DMS53 treated with DMSO at 0.1 percent for 48 hours (cell line): Measurements from ENCODE around the gene PGLYRP1.

Experiments used
- DNase-seq: peaks from one replicate; lab custom pipeline; 2025; ENCODE audit not compliant: unreplicated experiment; lab: John Stamatoyannopoulos, UW

The PGLYRP1 gene

DNA sequence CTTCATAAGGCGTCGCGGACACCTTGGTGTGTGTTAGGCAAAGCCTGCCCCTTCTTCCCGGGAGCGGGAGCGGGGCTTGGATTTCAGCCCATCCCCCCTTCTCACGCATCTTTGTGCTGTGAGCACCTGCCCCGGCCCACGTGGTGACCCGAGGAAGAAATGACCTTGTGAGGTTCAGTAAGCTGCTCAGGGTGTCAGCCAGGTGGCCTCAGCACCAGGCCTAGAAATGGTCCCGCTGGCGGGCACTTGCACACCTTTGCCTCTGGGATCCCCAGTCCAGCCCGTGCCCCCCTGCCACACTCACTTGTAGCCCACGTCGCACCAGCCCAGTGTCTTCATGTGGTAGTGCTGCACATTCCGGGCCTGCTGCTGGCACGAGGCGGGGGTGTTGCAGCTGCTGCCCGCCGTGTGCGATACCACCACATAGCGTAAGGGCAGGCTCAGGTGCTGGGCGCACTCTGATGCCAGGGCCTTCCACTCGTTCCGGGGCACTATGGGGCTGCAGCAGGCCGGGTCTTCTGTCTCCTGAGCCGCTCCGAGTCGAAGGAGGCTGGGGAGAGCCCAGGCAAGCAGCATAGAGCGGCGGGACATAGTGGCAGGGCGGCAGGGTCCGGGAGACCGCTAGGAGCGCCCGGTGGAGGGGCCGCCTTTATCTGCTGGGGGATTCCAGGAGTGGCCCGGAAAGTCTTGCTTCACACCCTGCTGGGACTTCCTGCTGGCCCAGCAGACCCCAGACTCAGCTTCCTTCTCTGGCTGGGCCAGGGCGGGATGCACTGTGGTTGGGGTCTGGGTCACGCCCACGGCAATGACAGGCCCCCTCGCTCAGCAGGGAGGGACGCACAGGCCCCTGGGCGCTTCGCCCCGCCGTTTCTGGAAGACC lies at the start of gene PGLYRP1:
PGLYRP1 (minus strand) TSS at position 623 of the 880 bp plus-strand sequence; CDS start at position 591, 32 bp downstream.
- DNase-seq, result no peak

- DNase-seq, result no peak
These were observed 47.0 kb upstream of the PGLYRP1 start for GRCh38 chr19:46069806-46070341.

GRCh38 chr19:46068345-46069258 lies 45.7 kb upstream of the PGLYRP1 start:
- no peak for DNase-seq

GRCh38 chr19:46067691-46068090 lies 44.8 kb upstream of the PGLYRP1 start:
- DNase-seq, result no peak

- no peak for DNase-seq
These were observed 43.6 kb upstream of the PGLYRP1 start for GRCh38 chr19:46066471-46066870.

DNA sequence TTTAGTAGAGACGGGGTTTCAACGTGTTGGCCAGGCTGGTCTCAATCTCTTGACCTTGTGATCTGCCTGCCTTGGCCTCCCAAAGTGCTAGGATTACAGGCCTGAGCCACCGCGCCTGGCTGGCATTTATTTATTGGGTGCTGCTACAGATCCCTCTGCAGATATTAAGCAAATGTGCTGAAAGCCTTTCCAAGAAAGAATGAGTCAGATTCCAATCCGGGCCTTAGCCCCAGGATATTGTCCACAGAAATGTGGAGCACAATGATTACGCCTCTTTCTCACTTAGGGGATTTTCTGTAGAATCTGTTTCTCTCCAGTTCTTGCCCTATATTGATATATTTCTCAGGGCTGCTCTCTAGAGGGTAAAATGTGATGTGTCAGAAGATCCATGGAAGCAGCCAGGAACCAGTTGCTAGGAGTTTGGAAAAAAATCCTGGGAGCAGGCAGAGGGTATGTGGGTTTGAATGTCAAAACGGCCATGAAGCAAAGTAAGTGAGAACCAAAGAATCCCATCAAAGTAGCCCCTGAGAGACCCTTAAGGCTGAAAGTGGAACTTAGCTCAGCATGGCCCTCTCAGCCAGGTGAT lies 42.7 kb upstream of the PGLYRP1 start:
- DNase-seq, result no peak

DNA sequence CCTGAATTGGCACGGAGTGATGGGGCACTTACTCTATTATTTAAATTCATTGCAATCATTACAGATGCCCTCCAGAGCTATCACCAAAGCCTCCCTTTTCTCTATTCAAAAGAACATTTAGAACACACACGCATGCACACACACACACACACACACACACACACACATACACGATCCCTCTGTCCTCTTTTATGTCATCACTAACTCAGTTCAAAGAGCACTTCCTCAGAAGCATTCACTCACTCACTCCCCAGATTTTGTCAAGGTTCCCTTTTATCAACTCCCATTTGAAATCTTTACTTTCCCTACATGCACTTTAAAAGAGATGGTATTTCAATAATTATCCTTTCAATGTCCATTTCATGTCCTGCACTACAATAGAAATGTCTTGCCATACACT lies 40.3 kb upstream of the PGLYRP1 start:
- no peak for DNase-seq

- DNase-seq, result no peak
These were observed 37.2 kb upstream of the PGLYRP1 start for GRCh38 chr19:46060012-46060411.

DNA sequence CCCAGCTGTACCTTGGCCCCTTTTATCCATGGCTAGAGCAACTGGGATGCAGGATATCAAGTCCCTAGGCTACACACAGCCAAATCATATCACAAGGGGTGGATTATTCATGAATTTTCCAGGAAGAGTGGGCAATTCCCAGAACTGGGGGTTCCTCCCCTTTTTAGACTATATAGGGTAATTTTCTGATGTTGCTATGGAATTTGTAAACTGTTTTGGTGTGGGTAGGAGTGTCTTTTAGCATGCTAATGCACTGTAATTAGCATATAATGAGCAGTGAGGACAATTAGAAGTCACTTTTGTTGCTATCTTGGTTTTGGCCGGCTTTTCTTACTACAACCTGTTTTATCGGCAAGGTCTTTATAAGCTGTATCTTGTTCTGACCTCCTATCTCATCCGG lies 35.9 kb upstream of the PGLYRP1 start:
- no peak for DNase-seq

- DNase-seq, result no peak
These were observed 33.7 kb upstream of the PGLYRP1 start for GRCh38 chr19:46056536-46056935.

DNA sequence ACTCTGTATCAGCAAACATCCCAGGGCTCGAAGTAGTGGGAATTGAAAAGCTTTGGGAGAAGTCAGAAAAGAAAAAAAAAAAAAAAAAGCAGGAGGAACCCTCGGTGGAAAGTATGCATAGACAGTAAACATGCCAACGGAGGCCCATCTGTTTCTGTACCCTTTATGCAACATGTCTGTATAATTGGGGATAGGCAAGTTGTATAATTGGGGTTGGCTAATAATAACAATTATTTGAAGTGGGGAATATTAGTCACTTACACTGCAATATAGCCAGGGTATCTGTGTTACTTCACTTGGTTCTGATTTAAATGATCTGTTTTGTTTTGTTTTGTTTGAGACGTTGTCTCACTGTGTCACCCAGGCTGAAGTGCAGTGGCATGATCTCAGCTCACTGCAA lies 30.0 kb upstream of the PGLYRP1 start:
- DNase-seq, result no peak

- no peak for DNase-seq
These were observed 26.7 kb upstream of the PGLYRP1 start for GRCh38 chr19:46049597-46049996.

DNA sequence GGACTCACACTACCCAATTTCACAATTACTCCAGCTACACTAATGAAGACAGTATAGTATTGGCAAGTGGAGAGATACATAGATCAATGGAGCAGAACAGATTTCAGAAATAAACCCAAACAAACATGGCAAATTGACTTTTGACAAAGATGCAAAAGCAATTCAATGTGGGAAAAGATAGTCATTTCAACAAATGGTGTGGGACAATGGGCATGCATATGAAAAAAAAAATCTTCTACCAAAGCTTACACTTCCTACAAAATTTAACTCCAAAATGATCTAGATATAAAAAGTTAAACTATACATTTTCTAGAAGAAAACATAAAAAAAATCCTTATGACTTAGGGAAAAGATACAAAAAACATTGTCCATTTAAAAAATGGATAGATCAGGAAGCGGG lies 20.7 kb upstream of the PGLYRP1 start:
- no peak for DNase-seq

DNA sequence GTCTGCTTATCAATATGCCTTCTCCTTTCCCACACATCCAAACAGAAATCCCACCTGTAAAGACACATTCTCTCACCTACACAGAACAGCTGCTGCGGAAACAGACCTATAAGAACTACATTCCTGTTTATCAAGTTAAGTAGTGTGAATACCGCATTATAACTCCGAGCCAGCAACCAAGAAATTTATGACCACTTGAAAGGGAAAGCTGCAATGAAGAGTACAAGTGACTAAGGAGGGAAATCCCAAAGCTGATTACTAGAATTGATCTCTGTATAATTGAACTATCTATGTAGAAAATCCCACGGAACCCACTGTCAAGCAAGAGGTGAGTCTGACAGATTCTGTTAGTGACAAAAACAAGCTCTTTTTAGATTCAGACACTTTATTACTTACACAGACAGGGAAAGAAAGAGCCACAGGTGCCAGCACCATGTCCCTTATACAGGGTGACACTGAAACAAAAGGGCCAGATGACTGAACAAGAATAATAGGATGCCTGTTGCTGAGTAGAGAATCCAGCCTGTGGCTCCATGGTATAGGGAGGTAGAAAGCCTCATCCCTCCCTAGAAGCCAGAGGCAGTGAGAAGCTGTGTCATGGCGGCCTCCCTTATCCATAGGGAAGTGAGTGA lies 19.5 kb upstream of the PGLYRP1 start:
- DNase-seq, result no peak

- DNase-seq, result peak; percentile 23
These were observed 18.2 kb upstream of the PGLYRP1 start, which contains the start of gene IGFL4 for GRCh38 chr19:46040952-46041500. TSS of gene IGFL4 (minus strand) at chr19:46041002. CDS start at chr19:46040962, 40 bp downstream.

- DNase-seq, result no peak
These were observed 17.3 kb upstream of the PGLYRP1 start for GRCh38 chr19:46040125-46040524.

DNA sequence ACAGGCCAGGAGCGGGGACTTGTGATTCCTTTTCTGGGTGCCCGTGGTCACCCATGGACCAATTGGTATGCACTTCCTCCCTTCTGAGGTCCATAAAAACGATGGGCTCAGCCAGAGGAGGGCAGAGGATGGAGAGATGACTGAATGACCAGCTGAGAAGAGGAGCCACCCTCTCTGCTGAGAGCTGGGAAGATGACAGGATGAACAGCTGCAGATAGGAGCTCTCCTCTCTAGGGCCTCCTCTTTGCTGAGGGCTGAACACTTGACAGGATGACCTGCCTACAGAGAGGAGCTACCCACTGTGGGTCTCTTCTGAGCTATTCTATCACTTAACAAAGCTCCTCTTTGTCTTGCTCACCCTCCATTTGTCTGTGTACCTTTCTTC lies 13.9 kb upstream of the PGLYRP1 start:
- no peak for DNase-seq

GRCh38 chr19:46035986-46036743 lies 13.3 kb upstream of the PGLYRP1 start:
- DNase-seq, result no peak

DNA sequence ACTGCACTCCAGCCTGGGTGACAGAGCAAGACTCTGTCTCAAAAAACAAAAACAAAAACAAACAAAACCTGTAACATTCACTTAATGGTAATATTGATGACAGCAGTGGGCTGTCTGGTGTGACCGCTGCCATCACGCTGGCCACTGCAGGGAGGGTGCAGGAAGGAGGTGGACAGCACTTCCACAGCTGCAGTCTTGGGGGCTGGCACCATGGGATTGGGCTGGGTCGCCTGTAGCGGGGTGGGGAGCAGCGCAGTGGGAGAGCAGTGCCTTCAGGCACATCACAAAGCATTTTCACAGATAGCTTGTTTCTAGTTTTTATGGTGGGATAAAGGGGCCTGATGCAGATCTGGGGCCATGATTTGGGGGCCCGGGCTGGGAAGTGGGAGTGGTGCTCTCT lies 12.7 kb upstream of the PGLYRP1 start:
- no peak for DNase-seq

DNA sequence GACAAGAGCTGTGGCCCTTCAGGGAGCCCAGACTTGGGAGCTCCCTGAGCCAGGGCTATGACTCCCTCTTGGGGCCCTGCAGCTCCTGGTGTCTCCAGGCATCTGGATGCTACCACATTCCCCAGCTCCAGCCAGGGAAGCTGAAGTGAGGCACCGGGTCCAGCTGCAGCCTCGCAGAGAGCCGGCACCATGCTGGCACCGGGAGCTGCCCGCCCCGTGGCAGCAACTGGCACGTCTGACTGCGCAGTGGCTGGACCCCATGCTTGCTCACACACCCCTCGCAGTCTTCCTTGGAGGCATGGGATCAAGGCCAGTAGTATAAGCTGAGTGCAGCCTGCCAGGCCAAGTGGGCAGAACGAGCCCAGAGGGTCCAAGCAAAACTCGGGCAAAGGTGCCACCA lies 10.5 kb upstream of the PGLYRP1 start:
- DNase-seq, result no peak
